OCI-LY1 (cell line): ENCODE measurements around the gene BORCS6.

Source experiments
- EZH2 ChIP-seq: fragments of 200-600 bp; sonication (generic), shearing (Covaris generic); IDR thresholded peaks from 2 replicates; pipeline ENCODE4 v1.8.0; 2017; ENCODE audit warnings: borderline replicate concordance, mixed run types, mild to moderate bottlenecking, antibody characterized with exemption, low read length, moderate library complexity, mixed read lengths
- TF ChIP-seq, protein P1 (sequence below): fragments of 200-600 bp; sonication (generic), shearing (Covaris generic); IDR thresholded peaks from 2 replicates; pipeline ENCODE4 v1.5.1; 2017; ENCODE audit warnings: mild to moderate bottlenecking, antibody characterized with exemption, low read length, moderate library complexity, mixed read lengths

DNA sequence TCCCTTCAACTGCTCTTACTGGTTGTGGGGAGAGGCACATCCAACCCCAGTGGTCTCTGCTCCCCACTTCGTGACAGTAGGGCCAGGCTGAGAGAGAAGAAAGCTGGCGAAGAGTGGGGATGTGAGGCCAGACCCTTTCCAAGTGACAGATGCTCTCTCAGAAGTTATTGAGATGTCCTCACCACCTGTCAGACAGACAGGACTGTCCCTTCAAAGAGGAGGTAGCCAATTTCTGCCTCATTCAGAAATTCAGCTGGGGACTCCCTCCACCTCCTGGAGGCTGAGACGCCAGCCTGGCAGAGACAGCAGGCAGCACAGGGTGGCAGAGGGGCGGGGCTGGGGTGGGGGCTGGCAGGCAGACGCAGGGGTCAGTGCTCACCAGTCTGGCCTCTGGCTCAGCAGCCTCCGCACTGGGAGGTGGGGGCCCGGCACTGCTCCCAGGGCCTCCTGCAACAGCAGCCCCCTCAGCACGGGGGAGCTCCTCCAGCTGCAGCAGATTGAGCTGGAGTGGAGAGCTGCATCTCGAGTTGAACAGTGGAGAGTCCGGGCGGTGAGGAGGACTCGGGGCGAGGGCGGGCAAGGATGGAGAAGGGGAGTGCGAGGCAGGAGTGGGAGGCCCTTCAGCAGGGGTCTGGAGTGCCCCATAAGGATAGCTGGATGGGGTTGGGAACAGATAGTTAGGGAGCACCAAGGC lies 46.9 kb downstream of the BORCS6 start:
- TF ChIP-seq, protein P1, sequence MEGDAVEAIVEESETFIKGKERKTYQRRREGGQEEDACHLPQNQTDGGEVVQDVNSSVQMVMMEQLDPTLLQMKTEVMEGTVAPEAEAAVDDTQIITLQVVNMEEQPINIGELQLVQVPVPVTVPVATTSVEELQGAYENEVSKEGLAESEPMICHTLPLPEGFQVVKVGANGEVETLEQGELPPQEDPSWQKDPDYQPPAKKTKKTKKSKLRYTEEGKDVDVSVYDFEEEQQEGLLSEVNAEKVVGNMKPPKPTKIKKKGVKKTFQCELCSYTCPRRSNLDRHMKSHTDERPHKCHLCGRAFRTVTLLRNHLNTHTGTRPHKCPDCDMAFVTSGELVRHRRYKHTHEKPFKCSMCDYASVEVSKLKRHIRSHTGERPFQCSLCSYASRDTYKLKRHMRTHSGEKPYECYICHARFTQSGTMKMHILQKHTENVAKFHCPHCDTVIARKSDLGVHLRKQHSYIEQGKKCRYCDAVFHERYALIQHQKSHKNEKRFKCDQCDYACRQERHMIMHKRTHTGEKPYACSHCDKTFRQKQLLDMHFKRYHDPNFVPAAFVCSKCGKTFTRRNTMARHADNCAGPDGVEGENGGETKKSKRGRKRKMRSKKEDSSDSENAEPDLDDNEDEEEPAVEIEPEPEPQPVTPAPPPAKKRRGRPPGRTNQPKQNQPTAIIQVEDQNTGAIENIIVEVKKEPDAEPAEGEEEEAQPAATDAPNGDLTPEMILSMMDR = no peak
- no peak for TF ChIP-seq EZH2
